ENCODE results near the gene SYT17. TPM values are rescaled to one million over a fixed set of nuclear protein-coding genes. Genes with fewer than 3 reads are reported as not detected.

SYT17 gene
- total RNA-seq, 1 experiment from 2014 or later = 10.6 TPM

DNA sequence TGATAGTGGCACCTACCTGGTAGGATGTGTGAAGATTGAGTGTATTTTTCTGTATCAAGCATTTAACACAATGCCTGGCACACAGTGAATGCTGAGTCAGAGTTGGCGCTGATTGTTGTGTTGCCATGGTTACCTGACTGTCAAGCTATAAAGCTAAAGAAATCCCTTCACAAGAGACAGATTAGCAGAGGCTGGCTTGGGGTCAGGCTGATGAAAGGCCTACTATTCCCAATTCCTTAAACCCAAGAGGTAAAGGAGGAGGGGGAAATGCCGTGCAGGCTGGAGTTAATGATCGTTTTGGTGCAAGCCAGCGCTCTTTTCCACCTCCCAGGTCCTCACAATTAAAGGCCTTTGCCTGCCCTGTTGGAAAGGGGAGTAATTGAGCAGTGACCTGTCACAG lies 123.4 kb downstream of the SYT17 start:
- DNase-seq = no peak
- Histone ChIP-seq H3K36me3 (no peaks in the 10 kb centered on the region), H3K4me3 (no peak overlapping the region), H3K27ac (no peak overlapping the region), H3K27me3 (no peaks in the 10 kb centered on the region), H3K4me1 (no peaks in the 10 kb centered on the region), H3K9me3 (replicated peaks) (no peaks in the 10 kb centered on the region)

DNA sequence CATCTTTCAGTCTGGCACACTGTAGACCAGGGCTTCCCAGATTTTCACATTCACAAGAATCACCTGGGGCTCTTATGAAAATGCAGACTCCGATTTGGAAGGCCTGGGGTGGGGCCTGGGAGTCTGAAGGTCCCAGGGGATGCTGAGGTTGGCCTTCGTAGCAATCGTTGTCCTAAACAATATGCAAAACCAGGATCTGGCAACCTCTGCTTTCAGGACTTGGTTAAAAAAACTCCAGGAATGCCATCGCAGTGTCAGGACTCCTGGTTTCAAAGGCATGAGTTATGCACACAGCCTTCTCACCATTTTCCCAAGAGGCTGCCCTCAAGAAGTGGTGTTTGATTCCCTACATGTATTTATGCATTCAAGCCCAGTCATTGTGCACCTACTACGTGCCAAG lies 124.1 kb downstream of the SYT17 start:
- H3K27ac ChIP-seq = no peak overlapping the region
- no peaks in the 10 kb centered on the region for H3K36me3 ChIP-seq
- H3K4me1 ChIP-seq = no peaks in the 10 kb centered on the region
- no peak overlapping the region for H3K4me3 ChIP-seq
- no peaks in the 10 kb centered on the region for H3K27me3 ChIP-seq
- no peak for DNase-seq
- no peaks in the 10 kb centered on the region for H3K9me3 ChIP-seq (replicated peaks)

DNA sequence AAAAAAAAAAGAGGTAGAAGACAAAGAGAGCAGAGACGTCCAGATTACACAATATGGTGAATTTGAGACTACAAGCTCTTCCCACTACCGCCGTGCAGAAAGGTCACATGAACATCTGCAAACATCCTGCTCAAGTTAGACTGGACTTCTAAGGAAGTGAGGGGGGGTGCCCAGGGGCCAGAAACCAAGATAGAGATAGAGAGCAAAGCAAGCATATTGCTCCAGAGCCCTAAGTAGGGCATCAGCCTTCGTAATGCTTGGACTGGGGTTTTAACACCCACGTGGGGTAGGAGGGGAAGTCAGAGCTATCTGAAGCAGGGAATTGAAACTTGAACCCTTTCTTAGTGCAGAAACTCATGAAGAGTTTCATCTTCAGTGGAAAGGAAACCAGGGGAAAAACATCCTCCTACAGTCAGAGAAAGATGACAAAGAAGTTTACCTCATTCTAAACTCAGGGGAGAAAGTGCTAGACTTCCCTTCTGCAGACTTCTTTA lies 126.2 kb downstream of the SYT17 start:
- Histone ChIP-seq H3K27me3 (no peaks in the 10 kb centered on the region), H3K4me3 (no peak overlapping the region), H3K4me1 (no peaks in the 10 kb centered on the region), H3K36me3 (no peaks in the 10 kb centered on the region), H3K9me3 (replicated peaks) (no peaks in the 10 kb centered on the region), H3K27ac (no peak overlapping the region)
- no peak for DNase-seq

DNA sequence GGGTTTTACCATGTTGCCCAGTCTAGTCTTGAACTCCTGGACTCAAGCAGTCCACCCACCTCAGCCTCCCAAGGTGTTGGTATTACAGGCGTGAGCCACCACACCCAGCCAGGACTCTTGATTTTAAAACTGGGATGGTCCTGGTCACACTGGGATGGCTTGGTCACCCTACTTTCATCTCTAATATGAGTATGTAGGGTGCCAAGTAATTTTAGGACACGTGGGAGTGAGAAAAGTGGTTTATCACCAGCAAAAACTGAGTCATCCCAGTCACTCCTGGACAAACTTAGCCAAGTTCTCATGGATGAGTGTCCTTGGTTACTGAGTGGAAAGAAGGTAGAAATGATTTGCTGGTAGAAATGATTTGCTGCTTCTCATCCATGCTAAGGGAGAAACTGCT lies 127.4 kb downstream of the SYT17 start:
- H3K4me1 ChIP-seq = no peaks in the 10 kb centered on the region
- H3K9me3 ChIP-seq (replicated peaks) = no peaks in the 10 kb centered on the region
- no peak overlapping the region for H3K4me3 ChIP-seq
- H3K36me3 ChIP-seq = no peaks in the 10 kb centered on the region
- H3K27ac ChIP-seq = no peak overlapping the region
- H3K27me3 ChIP-seq = no peaks in the 10 kb centered on the region
- DNase-seq = no peak

DNA sequence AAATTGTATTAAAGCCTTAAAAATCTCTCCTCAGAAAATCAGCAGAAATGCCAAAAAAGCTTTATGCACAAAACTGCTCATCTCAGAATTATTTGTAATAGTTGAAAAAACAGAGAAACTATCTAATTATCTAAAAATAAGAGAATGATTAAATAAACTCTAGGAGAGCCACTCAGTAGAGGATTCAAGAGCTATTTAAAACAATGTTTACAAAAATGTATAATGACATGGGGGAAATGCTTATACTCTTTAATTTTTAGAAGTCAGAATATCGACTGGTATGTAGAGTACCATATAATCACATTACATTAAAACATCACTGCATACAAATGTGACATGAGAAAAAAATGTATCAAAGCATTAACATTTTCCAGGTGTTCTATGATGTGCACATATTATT lies 129.4 kb downstream of the SYT17 start:
- Histone ChIP-seq H3K36me3 (no peaks in the 10 kb centered on the region), H3K27ac (no peak overlapping the region), H3K27me3 (no peaks in the 10 kb centered on the region), H3K4me3 (no peak overlapping the region), H3K9me3 (replicated peaks) (no peaks in the 10 kb centered on the region), H3K4me1 (no peaks in the 10 kb centered on the region)
- DNase-seq = no peak

DNA sequence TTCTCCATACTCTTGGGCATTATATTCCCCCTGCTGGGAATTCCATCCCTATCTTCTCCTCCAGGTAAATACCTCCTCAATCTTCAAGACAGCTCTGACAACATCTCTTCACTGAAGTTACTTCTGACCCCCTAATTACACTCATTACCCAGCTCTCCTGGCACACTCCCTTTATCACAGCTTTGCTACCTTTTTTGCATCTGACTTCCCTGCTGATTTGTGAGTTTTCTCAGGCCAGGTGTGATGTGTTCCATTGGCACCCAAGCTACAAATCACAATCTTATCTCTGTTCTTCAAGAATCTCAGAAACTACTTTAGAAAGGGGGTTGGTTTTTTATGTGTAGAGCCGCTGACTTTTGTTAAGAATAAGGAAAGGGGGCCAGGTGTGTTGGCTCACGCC lies 131.5 kb downstream of the SYT17 start:
- Histone ChIP-seq H3K27ac (no peak overlapping the region), H3K36me3 (no peaks in the 10 kb centered on the region), H3K4me3 (no peak overlapping the region), H3K9me3 (replicated peaks) (no peaks in the 10 kb centered on the region), H3K4me1 (0 out of 2 replicates have a peak, but pooled peaks cover 2% of the 10 kb centered on the region), H3K27me3 (no peaks in the 10 kb centered on the region)
- no peak for DNase-seq

DNA sequence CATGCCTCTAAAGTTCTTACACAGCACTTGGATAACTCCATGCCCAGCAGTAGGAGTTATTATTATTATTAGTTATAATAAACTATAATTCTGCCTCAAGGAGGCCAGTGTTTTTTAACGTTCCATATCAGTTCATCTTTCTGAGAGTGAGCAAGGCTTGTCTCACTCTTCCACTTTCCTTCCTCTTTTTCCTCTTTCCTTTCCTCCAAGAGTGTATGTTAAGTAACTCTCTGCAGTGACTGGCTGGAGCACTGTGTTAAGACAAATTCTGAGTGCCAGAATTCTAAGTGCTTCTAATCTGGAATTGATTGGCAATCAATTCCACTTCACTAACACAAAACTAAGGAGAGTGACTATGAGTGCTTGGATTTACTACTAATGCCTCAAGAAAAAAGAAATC lies 133.9 kb downstream of the SYT17 start:
- Histone ChIP-seq H3K36me3 (no peaks in the 10 kb centered on the region), H3K4me3 (no peak overlapping the region), H3K27me3 (no peaks in the 10 kb centered on the region), H3K4me1 (0 out of 2 replicates have a peak, but pooled peaks cover 2% of the 10 kb centered on the region), H3K27ac (no peak overlapping the region), H3K9me3 (replicated peaks) (no peaks in the 10 kb centered on the region)
- no peak for DNase-seq

DNA sequence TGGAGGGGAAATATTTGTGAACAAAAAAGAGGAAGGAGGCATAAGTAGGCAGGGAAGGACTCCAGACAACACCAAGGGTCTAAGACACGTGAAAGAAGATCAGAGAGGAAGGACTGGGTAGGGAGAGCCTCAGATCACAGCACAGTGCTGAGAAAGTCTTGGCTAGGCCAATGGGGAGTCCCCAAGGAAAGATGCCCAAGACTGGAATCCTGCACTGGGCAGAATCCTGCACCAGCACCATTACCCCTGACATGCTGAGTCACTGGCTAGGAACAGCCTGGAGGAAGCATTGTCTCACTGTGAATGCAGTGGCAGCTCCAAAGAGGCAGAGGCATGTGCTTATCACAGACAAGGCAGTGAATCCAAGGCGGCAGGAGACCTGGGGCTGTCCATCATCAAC lies 136.7 kb downstream of the SYT17 start:
- DNase-seq = no peak
- Histone ChIP-seq H3K27ac (no peak overlapping the region), H3K4me1 (0 out of 2 replicates have a peak, but pooled peaks cover 2% of the 10 kb centered on the region)

DNA sequence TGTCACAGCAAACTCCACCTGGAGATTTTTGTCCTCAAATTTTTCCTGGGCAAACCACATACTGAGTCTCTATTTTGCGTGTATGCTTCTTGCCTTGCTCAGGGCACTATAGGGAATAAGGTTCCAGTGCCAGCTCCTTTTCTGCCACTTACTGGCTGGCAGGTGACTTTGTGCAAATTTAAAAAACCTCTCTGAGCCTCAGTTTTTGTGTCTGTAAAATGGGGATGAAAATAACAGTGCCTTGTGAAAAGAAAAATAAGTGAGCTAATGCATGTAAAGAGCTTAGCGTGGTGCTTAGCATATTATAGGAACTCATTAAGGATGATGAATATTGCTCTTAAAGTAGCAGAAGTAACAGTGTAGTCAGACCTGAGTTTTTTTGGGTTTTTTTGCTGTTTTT lies 137.4 kb downstream of the SYT17 start:
- Histone ChIP-seq H3K27me3 (no peaks in the 10 kb centered on the region), H3K4me3 (no peak overlapping the region), H3K36me3 (no peaks in the 10 kb centered on the region), H3K4me1 (0 out of 2 replicates have a peak, but pooled peaks cover 2% of the 10 kb centered on the region), H3K9me3 (replicated peaks) (no peaks in the 10 kb centered on the region), H3K27ac (no peak overlapping the region)
- DNase-seq = no peak

More for the DNA sequence above, 136.7 kb downstream of the SYT17 start:
- H3K27me3 ChIP-seq = no peaks in the 10 kb centered on the region
- no peaks in the 10 kb centered on the region for H3K36me3 ChIP-seq
- H3K4me3 ChIP-seq = no peak overlapping the region
- no peaks in the 10 kb centered on the region for H3K9me3 ChIP-seq (replicated peaks)

DNA sequence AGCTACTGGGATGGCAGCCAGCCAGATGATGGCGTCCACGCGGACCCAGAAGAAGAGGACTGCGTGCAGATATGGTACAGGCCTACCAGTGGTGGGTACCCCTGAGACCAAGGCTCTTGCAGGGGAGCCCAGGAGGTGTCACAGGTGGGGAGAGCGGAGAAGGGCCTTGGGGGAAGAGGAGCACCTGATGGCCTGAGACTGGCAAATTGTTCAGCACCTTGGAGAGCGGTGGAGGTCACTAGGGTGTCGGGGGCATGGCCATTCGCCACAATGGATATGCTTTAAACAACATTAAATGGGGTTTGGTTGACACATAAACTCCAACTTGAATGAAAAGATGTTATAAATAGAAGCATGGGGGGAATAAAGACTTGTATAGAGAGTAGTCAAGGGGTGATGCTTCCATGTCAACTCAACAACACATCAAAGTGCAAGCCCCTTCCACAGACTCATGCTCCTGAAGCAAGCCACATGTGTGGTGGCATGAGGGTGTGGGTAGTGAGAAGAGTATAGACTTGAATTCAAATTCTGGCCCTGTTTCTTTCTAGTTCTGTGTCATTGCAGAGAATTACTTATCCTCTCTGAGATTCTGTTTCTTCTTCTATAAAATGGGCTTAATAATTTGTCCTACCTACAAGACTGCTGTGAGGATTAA lies 139.7 kb downstream of the SYT17 start:
- Histone ChIP-seq H3K36me3 (no peaks in the 10 kb centered on the region), H3K4me3 (no peak overlapping the region), H3K27ac (no peak overlapping the region), H3K4me1 (0 out of 2 replicates have a peak, but pooled peaks cover 2% of the 10 kb centered on the region), H3K9me3 (replicated peaks) (no peaks in the 10 kb centered on the region), H3K27me3 (no peaks in the 10 kb centered on the region)
- peak; percentile 40 to 62 for DNase-seq

DNA sequence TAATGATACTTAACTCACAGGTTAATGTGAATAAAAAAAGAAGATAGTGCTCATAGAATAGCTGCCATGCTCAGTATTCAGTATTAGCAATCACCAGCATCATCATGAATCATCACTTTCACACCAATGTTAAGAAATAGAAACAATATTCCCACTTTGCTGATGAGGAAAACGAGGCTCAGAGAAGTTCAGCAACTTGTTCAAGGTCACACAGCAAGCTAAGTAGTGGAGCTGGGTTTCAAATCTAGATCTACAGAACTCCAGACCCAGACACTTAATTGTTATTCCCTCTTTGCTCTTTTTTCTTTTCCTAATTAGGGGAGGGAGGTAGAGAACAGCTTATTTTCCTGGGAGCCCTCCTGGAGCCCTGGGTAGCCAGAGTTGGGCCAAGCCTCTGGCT lies 140.4 kb downstream of the SYT17 start:
- Histone ChIP-seq H3K27me3 (no peaks in the 10 kb centered on the region), H3K9me3 (replicated peaks) (no peaks in the 10 kb centered on the region), H3K4me3 (no peak overlapping the region), H3K4me1 (0 out of 2 replicates have a peak, but pooled peaks cover 2% of the 10 kb centered on the region), H3K27ac (no peak overlapping the region), H3K36me3 (no peaks in the 10 kb centered on the region)
- no peak for DNase-seq

DNA sequence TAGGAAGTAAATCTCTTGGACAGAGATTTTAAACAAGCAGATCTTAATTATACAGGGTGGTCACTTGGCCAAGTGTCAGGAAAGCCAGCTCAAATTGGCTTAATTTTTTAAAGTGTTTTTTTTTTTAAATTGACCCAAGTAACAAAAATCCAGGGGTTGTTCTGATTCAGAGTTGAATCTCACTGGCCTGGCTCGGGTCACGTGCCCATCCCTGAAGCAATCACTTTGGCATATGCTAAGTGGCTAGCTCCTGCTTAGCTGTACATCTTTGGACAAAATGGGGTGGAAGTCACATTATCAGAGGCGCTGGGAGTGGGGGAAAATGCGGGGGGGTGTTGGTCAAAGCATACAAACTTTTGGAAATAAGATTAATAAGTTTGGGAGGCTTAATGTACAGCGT lies 141.1 kb downstream of the SYT17 start:
- H3K4me1 ChIP-seq = no peaks in the 10 kb centered on the region
- no peak overlapping the region for H3K27ac ChIP-seq
- no peak for DNase-seq
- no peaks in the 10 kb centered on the region for H3K36me3 ChIP-seq
- H3K27me3 ChIP-seq = no peaks in the 10 kb centered on the region
- no peak overlapping the region for H3K4me3 ChIP-seq
- H3K9me3 ChIP-seq (replicated peaks) = no peaks in the 10 kb centered on the region

DNA sequence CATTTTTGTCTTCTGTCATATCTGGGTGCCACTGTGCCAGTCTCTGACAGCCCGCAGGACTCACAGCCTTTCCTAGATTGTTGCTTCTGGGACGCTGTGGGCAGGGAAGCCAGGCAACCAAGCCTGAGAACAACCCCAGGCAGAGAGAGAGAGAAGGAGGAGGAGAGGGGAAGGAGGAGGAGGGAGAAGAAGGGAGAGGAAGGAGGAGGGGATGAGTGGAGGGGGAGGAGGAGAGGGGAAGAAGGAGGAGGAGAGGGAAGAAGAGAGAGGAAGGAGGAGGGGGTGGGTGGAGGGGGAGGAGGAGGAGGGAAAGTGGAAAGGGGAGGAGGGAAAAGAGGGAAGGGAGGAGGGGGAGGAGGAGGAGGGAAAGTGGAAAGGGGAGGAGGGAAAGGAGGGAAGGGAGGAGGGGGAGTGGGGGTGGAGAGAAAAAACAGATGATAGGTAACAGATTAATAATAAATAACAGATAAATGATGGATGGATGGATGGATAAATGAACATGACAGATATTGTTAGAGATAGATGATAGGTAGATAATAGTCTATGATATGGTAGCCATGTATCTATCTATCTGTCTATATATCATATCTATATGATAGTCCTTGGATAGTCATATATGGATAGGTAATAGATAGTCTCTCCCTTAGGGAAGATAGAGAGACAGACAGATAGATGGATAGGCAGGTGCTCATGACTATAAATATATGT lies 146.8 kb downstream of the SYT17 start:
- Histone ChIP-seq H3K9me3 (replicated peaks) (no peaks in the 10 kb centered on the region), H3K27ac (no peak overlapping the region), H3K4me1 (no peaks in the 10 kb centered on the region), H3K36me3 (no peaks in the 10 kb centered on the region), H3K4me3 (no peak overlapping the region), H3K27me3 (no peaks in the 10 kb centered on the region)
- no peak for DNase-seq

DNA sequence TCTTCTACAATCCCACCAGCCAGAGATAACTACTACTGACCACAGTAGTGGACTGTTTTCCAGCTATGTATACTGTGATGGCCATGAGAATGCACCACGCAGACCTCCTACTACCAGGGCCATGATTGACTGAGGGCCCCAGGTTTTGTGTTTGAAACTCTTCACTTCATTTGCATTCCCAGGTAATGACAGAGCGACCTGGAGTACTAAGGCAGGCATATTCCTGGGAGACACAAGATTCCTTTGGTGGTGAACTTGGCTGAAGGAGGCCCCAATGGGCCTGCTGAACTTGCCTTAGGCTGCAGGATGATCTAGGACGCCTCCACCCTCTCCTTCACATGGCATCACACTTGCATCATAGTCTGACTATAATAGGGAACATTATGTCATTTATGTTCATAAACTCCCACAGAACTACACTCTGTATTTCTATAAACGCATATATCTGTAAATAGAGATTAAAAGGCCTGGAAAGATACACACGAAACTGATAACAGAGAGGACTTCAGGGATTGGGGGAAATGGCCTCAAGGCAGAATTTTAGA lies 147.9 kb downstream of the SYT17 start:
- no peak for DNase-seq
- Histone ChIP-seq H3K9me3 (replicated peaks) (no peaks in the 10 kb centered on the region), H3K4me3 (no peak overlapping the region), H3K36me3 (no peaks in the 10 kb centered on the region), H3K27me3 (no peaks in the 10 kb centered on the region), H3K4me1 (no peaks in the 10 kb centered on the region), H3K27ac (no peak overlapping the region)

DNA sequence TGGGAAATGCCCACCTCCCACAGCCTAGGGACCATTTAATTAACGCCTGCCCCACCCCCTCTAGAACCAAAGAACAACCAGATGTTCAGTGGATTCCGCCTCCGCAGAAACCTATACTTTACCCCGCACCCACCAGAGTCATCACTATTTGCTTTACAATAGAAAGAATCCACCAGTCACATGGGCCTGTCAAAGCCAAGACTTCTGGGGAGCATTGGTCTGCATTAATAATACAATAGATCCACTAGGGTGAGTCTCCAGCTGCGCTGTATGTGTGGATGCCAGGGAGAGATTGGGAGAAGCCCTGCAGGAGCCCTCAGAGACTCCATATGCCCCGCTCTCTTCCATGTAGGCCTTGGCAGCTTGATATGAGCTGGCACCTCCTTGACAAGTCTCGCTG lies 148.8 kb downstream of the SYT17 start:
- H3K4me1 ChIP-seq = no peaks in the 10 kb centered on the region
- H3K4me3 ChIP-seq = no peak overlapping the region
- no peak for DNase-seq
- no peaks in the 10 kb centered on the region for H3K27me3 ChIP-seq
- no peaks in the 10 kb centered on the region for H3K36me3 ChIP-seq
- no peaks in the 10 kb centered on the region for H3K9me3 ChIP-seq (replicated peaks)
- H3K27ac ChIP-seq = no peak overlapping the region
